ENCODE data around the gene MEF2C. TPM values are rescaled to one million over a fixed set of nuclear protein-coding genes. Genes with fewer than 3 reads are reported as not detected.

Gene MEF2C
- total and polyA plus RNA-seq, 2 experiments from 2014 or later: 0.97 to 1.6 TPM

DNA sequence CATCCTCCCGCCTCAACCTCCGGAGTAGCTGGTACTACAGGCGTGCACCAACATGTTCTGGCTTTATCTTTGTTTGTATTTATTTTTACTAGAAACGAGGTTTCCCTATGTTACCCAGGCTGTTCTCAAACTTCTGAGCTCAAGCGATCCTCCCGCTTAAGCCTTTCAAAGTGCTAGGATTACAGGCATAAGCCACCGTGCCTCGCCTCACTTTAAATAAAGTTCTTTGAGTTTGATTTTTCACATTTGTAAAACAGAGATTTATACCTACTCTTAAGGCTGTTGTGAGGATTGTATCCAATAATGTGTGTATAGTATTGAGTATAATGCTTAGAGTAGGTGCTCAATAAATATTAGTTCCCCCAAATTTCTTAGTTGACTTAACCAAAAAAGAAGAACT is 75.7 kb downstream of the MEF2C start (continued):
- TF ChIP-seq, protein P1, sequence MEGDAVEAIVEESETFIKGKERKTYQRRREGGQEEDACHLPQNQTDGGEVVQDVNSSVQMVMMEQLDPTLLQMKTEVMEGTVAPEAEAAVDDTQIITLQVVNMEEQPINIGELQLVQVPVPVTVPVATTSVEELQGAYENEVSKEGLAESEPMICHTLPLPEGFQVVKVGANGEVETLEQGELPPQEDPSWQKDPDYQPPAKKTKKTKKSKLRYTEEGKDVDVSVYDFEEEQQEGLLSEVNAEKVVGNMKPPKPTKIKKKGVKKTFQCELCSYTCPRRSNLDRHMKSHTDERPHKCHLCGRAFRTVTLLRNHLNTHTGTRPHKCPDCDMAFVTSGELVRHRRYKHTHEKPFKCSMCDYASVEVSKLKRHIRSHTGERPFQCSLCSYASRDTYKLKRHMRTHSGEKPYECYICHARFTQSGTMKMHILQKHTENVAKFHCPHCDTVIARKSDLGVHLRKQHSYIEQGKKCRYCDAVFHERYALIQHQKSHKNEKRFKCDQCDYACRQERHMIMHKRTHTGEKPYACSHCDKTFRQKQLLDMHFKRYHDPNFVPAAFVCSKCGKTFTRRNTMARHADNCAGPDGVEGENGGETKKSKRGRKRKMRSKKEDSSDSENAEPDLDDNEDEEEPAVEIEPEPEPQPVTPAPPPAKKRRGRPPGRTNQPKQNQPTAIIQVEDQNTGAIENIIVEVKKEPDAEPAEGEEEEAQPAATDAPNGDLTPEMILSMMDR (conservative IDR thresholded peaks at IDR 0.05; ENCODE audit: low read depth in 2 of 2): no peak
- TF ChIP-seq JUNB (IDR thresholded peaks at IDR 0.05; ENCODE audit: unreplicated experiment) (no peak), ZNF331 (CRISPR knock-in tag; IDR thresholded peaks at IDR 0.05; ENCODE audit: low read depth) (no peak), CREB1 (CRISPR knock-in tag; IDR thresholded peaks at IDR 0.05; ENCODE audit: low read depth) (no peak), ZNF114 (CRISPR knock-in tag; IDR thresholded peaks at IDR 0.05) (no peak)
- TF ChIP-seq, protein P2, sequence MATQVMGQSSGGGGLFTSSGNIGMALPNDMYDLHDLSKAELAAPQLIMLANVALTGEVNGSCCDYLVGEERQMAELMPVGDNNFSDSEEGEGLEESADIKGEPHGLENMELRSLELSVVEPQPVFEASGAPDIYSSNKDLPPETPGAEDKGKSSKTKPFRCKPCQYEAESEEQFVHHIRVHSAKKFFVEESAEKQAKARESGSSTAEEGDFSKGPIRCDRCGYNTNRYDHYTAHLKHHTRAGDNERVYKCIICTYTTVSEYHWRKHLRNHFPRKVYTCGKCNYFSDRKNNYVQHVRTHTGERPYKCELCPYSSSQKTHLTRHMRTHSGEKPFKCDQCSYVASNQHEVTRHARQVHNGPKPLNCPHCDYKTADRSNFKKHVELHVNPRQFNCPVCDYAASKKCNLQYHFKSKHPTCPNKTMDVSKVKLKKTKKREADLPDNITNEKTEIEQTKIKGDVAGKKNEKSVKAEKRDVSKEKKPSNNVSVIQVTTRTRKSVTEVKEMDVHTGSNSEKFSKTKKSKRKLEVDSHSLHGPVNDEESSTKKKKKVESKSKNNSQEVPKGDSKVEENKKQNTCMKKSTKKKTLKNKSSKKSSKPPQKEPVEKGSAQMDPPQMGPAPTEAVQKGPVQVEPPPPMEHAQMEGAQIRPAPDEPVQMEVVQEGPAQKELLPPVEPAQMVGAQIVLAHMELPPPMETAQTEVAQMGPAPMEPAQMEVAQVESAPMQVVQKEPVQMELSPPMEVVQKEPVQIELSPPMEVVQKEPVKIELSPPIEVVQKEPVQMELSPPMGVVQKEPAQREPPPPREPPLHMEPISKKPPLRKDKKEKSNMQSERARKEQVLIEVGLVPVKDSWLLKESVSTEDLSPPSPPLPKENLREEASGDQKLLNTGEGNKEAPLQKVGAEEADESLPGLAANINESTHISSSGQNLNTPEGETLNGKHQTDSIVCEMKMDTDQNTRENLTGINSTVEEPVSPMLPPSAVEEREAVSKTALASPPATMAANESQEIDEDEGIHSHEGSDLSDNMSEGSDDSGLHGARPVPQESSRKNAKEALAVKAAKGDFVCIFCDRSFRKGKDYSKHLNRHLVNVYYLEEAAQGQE (IDR thresholded peaks at IDR 0.05; ENCODE audit: unreplicated experiment): no peak

DNA sequence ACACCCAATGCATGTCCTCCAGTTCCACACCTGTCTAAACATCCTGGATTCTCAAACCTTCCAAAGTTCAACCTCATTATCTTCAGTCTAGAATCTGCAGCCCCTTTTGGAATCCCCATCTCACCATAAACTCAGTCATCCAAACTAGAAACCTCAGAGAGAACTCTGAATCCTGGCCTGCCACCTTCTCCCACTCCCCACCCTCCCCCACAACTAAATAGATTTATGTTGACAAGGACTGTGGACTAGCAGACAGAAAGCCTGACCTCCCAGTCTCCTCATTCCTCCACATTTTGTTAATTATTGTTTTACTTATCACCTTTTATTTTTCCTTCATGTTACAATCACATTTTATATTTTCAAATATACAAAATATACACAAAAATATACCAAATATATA is 76.6 kb downstream of the MEF2C start:
- Mint-ChIP-seq H3K9me3 (no peaks in the 10 kb centered on the region), H3K4me1 (peaks cover 5% of the 10 kb centered on the region; the same call in 1 of the 3 replicates), H3K4me3 (no peak overlapping the region), H3K27me3 (ENCODE audit: insufficient read depth, low read depth, poor library complexity) (no peaks in the 10 kb centered on the region), H3K36me3 (ENCODE audit: low read depth) (no peaks in the 10 kb centered on the region), H3K27ac (peak overlapping the region; percentile 23)
- Histone ChIP-seq H3K4me3 (no peak overlapping the region), H3K36me3 (ENCODE audit: insufficient read depth) (no peaks in the 10 kb centered on the region), H3K9me2 (ENCODE audit: insufficient read depth) (no peaks in the 10 kb centered on the region), H3F3A (replicated peaks; ENCODE audit: low read depth) (no peaks in the 10 kb centered on the region), H4K20me1 (replicated peaks; ENCODE audit: insufficient read depth) (no peaks in the 10 kb centered on the region), H2AFZ (peak overlapping the region; percentile 30; the same call in 1 of the 2 replicates), H3K27ac (ENCODE audit: low read depth) (no peak overlapping the region), H3K4me1 (ENCODE audit: insufficient read depth) (no peaks in the 10 kb centered on the region), H3K4me2 (no peak overlapping the region), H3K27me3 (ENCODE audit: insufficient read depth) (no peaks in the 10 kb centered on the region), H3K79me2 (replicated peaks; ENCODE audit: insufficient read depth) (no peaks in the 10 kb centered on the region)
- TF ChIP-seq JUNB (IDR thresholded peaks at IDR 0.05; ENCODE audit: unreplicated experiment) (no peak), ZNF331 (CRISPR knock-in tag; IDR thresholded peaks at IDR 0.05; ENCODE audit: low read depth) (no peak), EZH2phosphoT487 (IDR thresholded peaks at IDR 0.05; ENCODE audit: unreplicated experiment) (no peak)
- TF ChIP-seq, protein P2 (IDR thresholded peaks at IDR 0.05; ENCODE audit: unreplicated experiment): no peak
- TF ChIP-seq, protein P1 (conservative IDR thresholded peaks at IDR 0.05; ENCODE audit: low read depth in 2 of 2): no peak
- DNase-seq (ENCODE audit: low spot score) (no peak), ATAC-seq (no peak)
